Hippocampal formation (tissue), 2 donors: ENCODE measurements around the gene APBA2.

Experiments
- DNase-seq, 2 donors: peaks; one replicate each; lab custom pipeline; 2025; lab: John Stamatoyannopoulos, UW

APBA2 gene

GRCh38 chr15:29058903-29059539 is 173.2 kb downstream of the APBA2 start:
- DNase-seq = no peak

GRCh38 chr15:29059871-29060640 is 174.3 kb downstream of the APBA2 start:
- no peak for DNase-seq

- DNase-seq = no peak
Observed at GRCh38 chr15:29061746-29062145, 176.0 kb downstream of the APBA2 start.

- peak in 1 of 2 donors; percentile 39 for DNase-seq
Observed at GRCh38 chr15:29062179-29062591, 176.4 kb downstream of the APBA2 start.

- no peak for DNase-seq
Observed at GRCh38 chr15:29062626-29063025, 176.9 kb downstream of the APBA2 start.

GRCh38 chr15:29063646-29064045 is 177.9 kb downstream of the APBA2 start:
- no peak for DNase-seq

- no peak for DNase-seq
Observed at GRCh38 chr15:29064290-29064689, 178.5 kb downstream of the APBA2 start.

GRCh38 chr15:29064731-29065130 is 179.0 kb downstream of the APBA2 start:
- no peak for DNase-seq

- DNase-seq = no peak
Observed at GRCh38 chr15:29065571-29065970, 179.8 kb downstream of the APBA2 start.

- DNase-seq = no peak
Observed at GRCh38 chr15:29066310-29066709, 180.5 kb downstream of the APBA2 start.

GRCh38 chr15:29066838-29067237 is 181.1 kb downstream of the APBA2 start:
- peak in 1 of 2 donors; percentile 24 for DNase-seq

- DNase-seq = no peak
Observed at GRCh38 chr15:29067949-29068348, 182.2 kb downstream of the APBA2 start.

- DNase-seq = peak; percentile 61 to 73
Observed at GRCh38 chr15:29070471-29071231, 184.9 kb downstream of the APBA2 start.

GRCh38 chr15:29071232-29071881 is 185.6 kb downstream of the APBA2 start:
- peak in 1 of 2 donors; percentile 73 for DNase-seq

GRCh38 chr15:29071882-29072273 is 186.1 kb downstream of the APBA2 start:
- DNase-seq = no peak

- no peak for DNase-seq
Observed at GRCh38 chr15:29072444-29072843, 186.7 kb downstream of the APBA2 start.

- DNase-seq = no peak
Observed at GRCh38 chr15:29074045-29074444, 188.3 kb downstream of the APBA2 start.

- DNase-seq = no peak
Observed at GRCh38 chr15:29078541-29078940, 192.8 kb downstream of the APBA2 start.

GRCh38 chr15:29079479-29079878 is 193.7 kb downstream of the APBA2 start:
- no peak for DNase-seq

GRCh38 chr15:29081781-29082180 is 196.0 kb downstream of the APBA2 start:
- no peak for DNase-seq

- no peak for DNase-seq
Observed at GRCh38 chr15:29083161-29083560, 197.4 kb downstream of the APBA2 start.

- no peak for DNase-seq
Observed at GRCh38 chr15:29083858-29084257, 198.1 kb downstream of the APBA2 start.
